H1 (cell line): ENCODE results near the gene TTC8.
A peak's percentile ranks its signal among the peaks of the same experiment; 100 is the strongest.

Experiments used
- BACH1 ChIP-seq: IDR thresholded peaks from 2 replicates; pipeline ENCODE4 v1.6.1; 2012; ENCODE audit warnings: low read length, improper control_type of control experiment
- BRCA1 ChIP-seq: IDR thresholded peaks from 2 replicates; pipeline ENCODE4 v1.6.1; 2012; ENCODE audit warnings: low read depth, low read length, improper control_type of control experiment
- EP300 ChIP-seq, 2 experiments: IDR thresholded peaks; 1 replicate in 1 of 2; 2 replicates in 1 of 2; pipeline ENCODE4 v1.6.1; 2011 to 2012; ENCODE audit warnings: low read depth in 2 of 2, low read length in 2 of 2, mild to moderate bottlenecking in 2 of 2, borderline replicate concordance in 1 of 2, inconsistent platforms in 1 of 2, moderate library complexity in 1 of 2
- TF ChIP-seq, protein P1 (sequence below), 3 experiments: IDR thresholded peaks; 1 replicate in 2 of 3; 2 replicates in 1 of 3; pipeline versions ENCODE4 v1.5.1 to v1.6.1; 2011; ENCODE audit warnings: low read length in 3 of 3, mild to moderate bottlenecking in 3 of 3, inconsistent platforms in 2 of 3, low read depth in 1 of 3, moderate library complexity in 1 of 3; ENCODE audit not compliant: insufficient read depth in 1 of 3; ENCODE audit errors: control extremely low read depth in 1 of 3
- TF ChIP-seq, protein P2 (sequence below): IDR thresholded peaks from 2 replicates; pipeline ENCODE4 v1.6.1; 2012; ENCODE audit warnings: low read length, inconsistent platforms

DNA sequence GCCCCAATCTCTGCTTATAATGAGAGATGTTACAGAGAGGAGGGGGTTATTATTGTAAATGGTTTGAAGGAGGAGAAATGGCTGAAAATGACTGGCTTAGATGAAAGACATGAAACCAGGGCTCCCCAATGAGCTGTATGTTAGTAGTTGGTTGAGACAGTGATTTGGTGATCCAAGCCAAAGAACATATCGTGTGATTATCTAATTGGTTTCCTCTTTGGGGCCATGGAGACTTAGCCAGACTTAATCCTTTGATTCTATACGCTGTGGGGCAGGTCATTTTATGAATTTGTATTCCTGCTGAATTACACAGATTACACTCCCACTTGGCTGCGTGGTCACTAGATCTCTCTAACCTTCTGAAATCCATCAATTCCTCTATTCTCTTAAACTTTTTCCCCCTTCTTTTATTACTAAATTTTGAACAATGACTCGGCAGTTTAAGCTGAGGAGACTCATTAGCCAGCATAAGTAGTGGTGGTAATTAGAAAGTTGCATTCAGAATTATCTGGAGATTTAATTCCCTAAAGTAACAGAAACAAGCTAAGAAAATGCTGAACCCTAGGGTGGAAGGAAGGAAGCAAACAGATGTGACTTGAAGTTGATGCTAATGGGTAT is 5.3 kb downstream of the TTC8 start:
- TF ChIP-seq BRCA1 (no peak), BACH1 (peak; percentile 77), EP300 (IDR thresholded peaks at IDR 0.05; ENCODE audit: borderline replicate concordance in 1 of 2, low read depth in 2 of 2, low read length in 2 of 2) (no peak)
- TF ChIP-seq, protein P1, sequence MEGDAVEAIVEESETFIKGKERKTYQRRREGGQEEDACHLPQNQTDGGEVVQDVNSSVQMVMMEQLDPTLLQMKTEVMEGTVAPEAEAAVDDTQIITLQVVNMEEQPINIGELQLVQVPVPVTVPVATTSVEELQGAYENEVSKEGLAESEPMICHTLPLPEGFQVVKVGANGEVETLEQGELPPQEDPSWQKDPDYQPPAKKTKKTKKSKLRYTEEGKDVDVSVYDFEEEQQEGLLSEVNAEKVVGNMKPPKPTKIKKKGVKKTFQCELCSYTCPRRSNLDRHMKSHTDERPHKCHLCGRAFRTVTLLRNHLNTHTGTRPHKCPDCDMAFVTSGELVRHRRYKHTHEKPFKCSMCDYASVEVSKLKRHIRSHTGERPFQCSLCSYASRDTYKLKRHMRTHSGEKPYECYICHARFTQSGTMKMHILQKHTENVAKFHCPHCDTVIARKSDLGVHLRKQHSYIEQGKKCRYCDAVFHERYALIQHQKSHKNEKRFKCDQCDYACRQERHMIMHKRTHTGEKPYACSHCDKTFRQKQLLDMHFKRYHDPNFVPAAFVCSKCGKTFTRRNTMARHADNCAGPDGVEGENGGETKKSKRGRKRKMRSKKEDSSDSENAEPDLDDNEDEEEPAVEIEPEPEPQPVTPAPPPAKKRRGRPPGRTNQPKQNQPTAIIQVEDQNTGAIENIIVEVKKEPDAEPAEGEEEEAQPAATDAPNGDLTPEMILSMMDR (IDR thresholded peaks at IDR 0.05; ENCODE audit: control extremely low read depth in 1 of 3, insufficient read depth in 1 of 3, low read depth in 1 of 3, low read length in 3 of 3): no peak
- TF ChIP-seq, protein P2, sequence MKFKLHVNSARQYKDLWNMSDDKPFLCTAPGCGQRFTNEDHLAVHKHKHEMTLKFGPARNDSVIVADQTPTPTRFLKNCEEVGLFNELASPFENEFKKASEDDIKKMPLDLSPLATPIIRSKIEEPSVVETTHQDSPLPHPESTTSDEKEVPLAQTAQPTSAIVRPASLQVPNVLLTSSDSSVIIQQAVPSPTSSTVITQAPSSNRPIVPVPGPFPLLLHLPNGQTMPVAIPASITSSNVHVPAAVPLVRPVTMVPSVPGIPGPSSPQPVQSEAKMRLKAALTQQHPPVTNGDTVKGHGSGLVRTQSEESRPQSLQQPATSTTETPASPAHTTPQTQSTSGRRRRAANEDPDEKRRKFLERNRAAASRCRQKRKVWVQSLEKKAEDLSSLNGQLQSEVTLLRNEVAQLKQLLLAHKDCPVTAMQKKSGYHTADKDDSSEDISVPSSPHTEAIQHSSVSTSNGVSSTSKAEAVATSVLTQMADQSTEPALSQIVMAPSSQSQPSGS: no peak
